ENCODE results near the gene CDH13. TPM values are rescaled to one million over a fixed set of nuclear protein-coding genes. Genes with fewer than 3 reads are reported as not detected.

Gene CDH13
- total and polyA plus RNA-seq, 2 experiments from 2014 or later = 1.2 to 1.5 TPM

DNA sequence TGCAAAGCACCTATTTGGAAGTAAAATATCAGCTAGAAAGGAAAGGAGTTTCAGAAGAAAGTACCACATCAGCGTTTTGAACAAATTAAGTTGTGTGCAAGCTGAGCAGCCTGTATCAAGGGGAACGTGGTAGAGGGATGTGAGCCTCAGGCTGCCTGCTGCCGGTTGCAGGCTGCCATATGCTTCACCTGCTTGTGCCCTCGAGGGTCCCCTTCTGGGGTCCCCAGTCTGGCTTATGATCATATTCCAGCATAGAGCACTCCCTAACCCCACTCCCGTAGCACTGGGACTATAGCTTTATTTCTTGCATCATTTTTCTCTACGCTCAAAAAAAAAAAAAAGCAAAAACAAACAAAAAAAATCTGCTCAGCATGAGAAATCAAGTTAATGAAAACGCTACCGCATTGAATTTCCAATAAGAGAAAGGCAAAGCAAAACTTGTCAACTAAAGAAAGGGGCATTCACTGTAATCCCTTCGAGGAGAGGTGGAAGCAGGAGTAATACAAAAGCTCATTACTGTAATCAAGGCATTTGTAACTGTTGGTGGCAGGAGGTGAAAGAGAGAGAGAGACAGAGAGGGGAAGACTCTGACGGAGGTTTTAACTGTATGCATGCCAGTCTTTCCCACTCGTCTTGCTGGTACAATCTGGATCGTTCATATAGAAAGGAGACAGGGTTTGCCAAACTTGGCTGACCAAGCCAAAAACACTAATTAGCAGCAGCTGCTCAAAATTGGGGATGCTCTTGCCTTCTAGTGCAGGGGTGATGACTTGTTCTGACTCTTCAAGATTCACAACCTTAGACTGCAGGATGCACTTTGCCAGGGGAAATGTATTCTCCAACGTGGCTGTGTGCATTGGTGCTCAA, 922.8 kb downstream of the CDH13 start:
- H3K27me3 ChIP-seq = no peaks in the 10 kb centered on the region
- 61% methylated on average over 13 of the region's 13 CpGs for WGBS (ENCODE audit: low lambda C conversion rate, missing lambda C conversion rate)
- no peaks in the 10 kb centered on the region for H3K9me2 ChIP-seq (replicated peaks; ENCODE audit: insufficient read depth)
- H3K36me3 ChIP-seq (replicated peaks; ENCODE audit: insufficient read depth, low read depth) = no peaks in the 10 kb centered on the region
- no peaks in the 10 kb centered on the region for H3K79me2 ChIP-seq
- H2AFZ ChIP-seq = no peak overlapping the region
- H3K4me3 ChIP-seq = no peak overlapping the region
- H3K27ac ChIP-seq = no peak overlapping the region
- H3K9me3 ChIP-seq (ENCODE audit: low read depth) = no peaks in the 10 kb centered on the region
- TF ChIP-seq, protein P1, sequence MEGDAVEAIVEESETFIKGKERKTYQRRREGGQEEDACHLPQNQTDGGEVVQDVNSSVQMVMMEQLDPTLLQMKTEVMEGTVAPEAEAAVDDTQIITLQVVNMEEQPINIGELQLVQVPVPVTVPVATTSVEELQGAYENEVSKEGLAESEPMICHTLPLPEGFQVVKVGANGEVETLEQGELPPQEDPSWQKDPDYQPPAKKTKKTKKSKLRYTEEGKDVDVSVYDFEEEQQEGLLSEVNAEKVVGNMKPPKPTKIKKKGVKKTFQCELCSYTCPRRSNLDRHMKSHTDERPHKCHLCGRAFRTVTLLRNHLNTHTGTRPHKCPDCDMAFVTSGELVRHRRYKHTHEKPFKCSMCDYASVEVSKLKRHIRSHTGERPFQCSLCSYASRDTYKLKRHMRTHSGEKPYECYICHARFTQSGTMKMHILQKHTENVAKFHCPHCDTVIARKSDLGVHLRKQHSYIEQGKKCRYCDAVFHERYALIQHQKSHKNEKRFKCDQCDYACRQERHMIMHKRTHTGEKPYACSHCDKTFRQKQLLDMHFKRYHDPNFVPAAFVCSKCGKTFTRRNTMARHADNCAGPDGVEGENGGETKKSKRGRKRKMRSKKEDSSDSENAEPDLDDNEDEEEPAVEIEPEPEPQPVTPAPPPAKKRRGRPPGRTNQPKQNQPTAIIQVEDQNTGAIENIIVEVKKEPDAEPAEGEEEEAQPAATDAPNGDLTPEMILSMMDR (IDR thresholded peaks at IDR 0.05; ENCODE audit: poor library complexity) = no peak
- TF ChIP-seq EZH2 (IDR thresholded peaks at IDR 0.05; ENCODE audit: borderline replicate concordance) = no peak
- no peak for TF ChIP-seq EZH2phosphoT487 (IDR thresholded peaks at IDR 0.05; ENCODE audit: low read depth, severe bottlenecking, unreplicated experiment)
- DNase-seq (ENCODE audit: low spot score) = no peak
- H3K4me2 ChIP-seq = no peak overlapping the region
- H4K20me1 ChIP-seq (ENCODE audit: insufficient read depth, poor library complexity, severe bottlenecking) = no peaks in the 10 kb centered on the region
- H3K4me1 ChIP-seq (ENCODE audit: insufficient read depth) = no peaks in the 10 kb centered on the region

DNA sequence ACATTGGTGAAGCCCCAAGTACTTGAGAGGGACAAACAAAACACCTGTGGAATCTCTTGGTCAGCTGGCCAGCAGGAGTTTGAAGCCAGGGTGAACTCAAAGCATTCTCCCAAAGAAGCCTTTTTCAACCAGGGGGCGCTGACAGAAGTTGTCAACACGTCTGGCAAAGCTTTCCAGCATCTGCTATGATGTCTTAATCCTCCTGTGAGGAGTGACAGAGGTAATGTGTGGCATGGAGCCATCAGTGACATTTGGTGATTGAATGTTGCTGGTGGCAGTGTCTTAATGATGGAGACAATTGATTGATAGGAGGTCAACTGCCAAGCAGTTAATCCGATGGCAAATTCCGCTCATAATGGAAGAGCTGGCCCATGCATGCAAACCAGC, 923.4 kb downstream of the CDH13 start:
- Histone ChIP-seq H3K27ac (no peak overlapping the region), H3K4me2 (no peak overlapping the region), H3K79me2 (no peaks in the 10 kb centered on the region), H3K9me2 (replicated peaks; ENCODE audit: insufficient read depth) (no peaks in the 10 kb centered on the region), H3K4me3 (no peak overlapping the region), H3K4me1 (ENCODE audit: insufficient read depth) (no peaks in the 10 kb centered on the region), H2AFZ (no peak overlapping the region), H3K36me3 (replicated peaks; ENCODE audit: insufficient read depth, low read depth) (no peaks in the 10 kb centered on the region), H3K9me3 (ENCODE audit: low read depth) (no peaks in the 10 kb centered on the region), H3K27me3 (no peaks in the 10 kb centered on the region), H4K20me1 (ENCODE audit: insufficient read depth, poor library complexity, severe bottlenecking) (no peaks in the 10 kb centered on the region)
- TF ChIP-seq, protein P1 (IDR thresholded peaks at IDR 0.05; ENCODE audit: poor library complexity) = no peak
- TF ChIP-seq EZH2 (IDR thresholded peaks at IDR 0.05; ENCODE audit: borderline replicate concordance) (no peak), EZH2phosphoT487 (IDR thresholded peaks at IDR 0.05; ENCODE audit: low read depth, severe bottlenecking, unreplicated experiment) (no peak)
- WGBS (ENCODE audit: low lambda C conversion rate, missing lambda C conversion rate) = 54% methylated on average over 4 of the region's 4 CpGs
- DNase-seq (ENCODE audit: low spot score) = no peak

DNA sequence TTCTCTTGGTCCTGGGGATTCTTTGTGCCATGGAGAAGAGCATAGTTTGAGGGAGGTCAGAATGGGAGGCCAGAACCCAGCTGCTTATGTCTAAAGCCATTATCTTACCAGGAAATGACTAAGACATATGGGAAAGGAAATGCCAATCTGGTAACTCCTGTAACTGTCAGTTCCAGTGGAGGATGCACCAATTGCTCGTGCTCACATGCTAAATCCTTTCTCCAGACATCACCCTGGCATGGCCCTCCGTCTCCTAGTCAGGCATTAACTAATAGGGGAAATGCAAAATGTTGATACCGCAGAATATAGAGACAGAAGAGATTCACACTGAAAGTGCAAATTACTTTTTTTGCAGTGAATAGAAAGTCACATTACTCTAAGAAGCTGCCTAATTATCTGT, 925.5 kb downstream of the CDH13 start:
- H4K20me1 ChIP-seq (ENCODE audit: insufficient read depth, poor library complexity, severe bottlenecking) = no peaks in the 10 kb centered on the region
- DNase-seq (ENCODE audit: low spot score) = no peak

More for the DNA sequence above, 925.5 kb downstream of the CDH13 start:
- Histone ChIP-seq H3K9me3 (ENCODE audit: low read depth) (no peaks in the 10 kb centered on the region), H3K27ac (no peak overlapping the region), H3K79me2 (no peaks in the 10 kb centered on the region), H2AFZ (no peak overlapping the region), H3K4me1 (ENCODE audit: insufficient read depth) (no peaks in the 10 kb centered on the region), H3K9me2 (replicated peaks; ENCODE audit: insufficient read depth) (no peaks in the 10 kb centered on the region), H3K4me2 (no peak overlapping the region), H3K36me3 (replicated peaks; ENCODE audit: insufficient read depth, low read depth) (no peaks in the 10 kb centered on the region), H3K27me3 (peaks cover 3% of the 10 kb centered on the region), H3K4me3 (no peak overlapping the region)
- TF ChIP-seq, protein P1 (IDR thresholded peaks at IDR 0.05; ENCODE audit: poor library complexity) = no peak
- TF ChIP-seq EZH2phosphoT487 (IDR thresholded peaks at IDR 0.05; ENCODE audit: low read depth, severe bottlenecking, unreplicated experiment) (no peak), EZH2 (IDR thresholded peaks at IDR 0.05; ENCODE audit: borderline replicate concordance) (no peak)
- 81% methylated on average over 3 of the region's 3 CpGs for WGBS (ENCODE audit: low lambda C conversion rate, missing lambda C conversion rate)

Measured in hepatocyte (in vitro differentiated cells).